Bronchial epithelial cell (primary cell): ENCODE data around the gene TENM4. TPM values are rescaled to one million over a fixed set of nuclear protein-coding genes. Genes with fewer than 3 reads are reported as not detected.
A peak's percentile ranks its signal among the peaks of the same experiment; 100 is the strongest.

Experiments
- DNase-seq: peaks from one replicate; pipeline ENCODE4 v3.0.0-alpha.2; 2010; ENCODE audit warnings: low read depth
- FAIRE-seq: peaks from 2 replicates; lab custom pipeline; 2011; peaks lifted over from hg19 to GRCh38; lab: Jason Lieb, UNC
- H3K27me3 ChIP-seq: 2 replicates; pipeline ENCODE4 v1.5.1; 2011; ENCODE audit warnings: low read length; ENCODE audit not compliant: control insufficient read depth, insufficient read depth
- H3K36me3 ChIP-seq: 2 replicates; pipeline ENCODE4 v1.5.1; 2011; ENCODE audit warnings: low read length; ENCODE audit not compliant: control insufficient read depth, insufficient read depth
- H3K4me3 ChIP-seq: 2 replicates; pipeline ENCODE4 v1.5.1; 2011; ENCODE audit warnings: mild to moderate bottlenecking, low read depth, low read length, control low read depth
- total RNA-seq: library from RNA; depleted of rRNA; stranded (reverse); fragments of >200 nt; gene quantifications from 2 replicates; pipeline ENCODE4 v1.2.1, GENCODE V29; 2014
- TF ChIP-seq, protein P1 (sequence below): IDR thresholded peaks from 2 replicates; pipeline ENCODE4 v1.5.1; 2011; ENCODE audit warnings: mild to moderate bottlenecking, moderate library complexity, low read length, control low read depth, inconsistent platforms; ENCODE audit not compliant: insufficient read depth, severe bottlenecking

TENM4 gene
- total RNA-seq, 1 donor from 2014 or later: 6.1 TPM

DNA sequence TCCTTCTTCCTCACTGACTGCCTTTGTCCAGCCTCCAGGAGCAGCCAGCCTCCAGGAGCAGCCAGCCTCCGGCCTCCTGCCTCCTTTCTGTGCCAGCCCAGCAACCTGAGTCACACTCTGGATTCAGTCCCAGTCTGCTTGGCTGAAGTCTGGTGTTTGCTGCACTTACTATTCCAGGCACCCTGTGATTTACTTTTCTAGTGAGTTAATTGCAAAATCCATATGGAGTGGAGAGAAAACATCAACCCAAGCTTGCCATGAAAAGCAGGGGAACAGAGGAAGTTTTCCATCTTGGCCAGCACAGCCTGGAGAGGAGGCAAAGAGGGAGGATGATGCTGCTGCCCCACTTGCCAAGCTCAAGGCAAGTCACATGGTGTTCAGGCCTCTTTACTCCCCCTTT lies 400.5 kb downstream of the TENM4 start:
- FAIRE-seq (no peak), DNase-seq (peak; percentile 17)
- no peak overlapping the region for H3K4me3 ChIP-seq
- TF ChIP-seq, protein P1, sequence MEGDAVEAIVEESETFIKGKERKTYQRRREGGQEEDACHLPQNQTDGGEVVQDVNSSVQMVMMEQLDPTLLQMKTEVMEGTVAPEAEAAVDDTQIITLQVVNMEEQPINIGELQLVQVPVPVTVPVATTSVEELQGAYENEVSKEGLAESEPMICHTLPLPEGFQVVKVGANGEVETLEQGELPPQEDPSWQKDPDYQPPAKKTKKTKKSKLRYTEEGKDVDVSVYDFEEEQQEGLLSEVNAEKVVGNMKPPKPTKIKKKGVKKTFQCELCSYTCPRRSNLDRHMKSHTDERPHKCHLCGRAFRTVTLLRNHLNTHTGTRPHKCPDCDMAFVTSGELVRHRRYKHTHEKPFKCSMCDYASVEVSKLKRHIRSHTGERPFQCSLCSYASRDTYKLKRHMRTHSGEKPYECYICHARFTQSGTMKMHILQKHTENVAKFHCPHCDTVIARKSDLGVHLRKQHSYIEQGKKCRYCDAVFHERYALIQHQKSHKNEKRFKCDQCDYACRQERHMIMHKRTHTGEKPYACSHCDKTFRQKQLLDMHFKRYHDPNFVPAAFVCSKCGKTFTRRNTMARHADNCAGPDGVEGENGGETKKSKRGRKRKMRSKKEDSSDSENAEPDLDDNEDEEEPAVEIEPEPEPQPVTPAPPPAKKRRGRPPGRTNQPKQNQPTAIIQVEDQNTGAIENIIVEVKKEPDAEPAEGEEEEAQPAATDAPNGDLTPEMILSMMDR: no peak
- no peaks in the 10 kb centered on the region for H3K36me3 ChIP-seq
- H3K27me3 ChIP-seq: no peaks in the 10 kb centered on the region

DNA sequence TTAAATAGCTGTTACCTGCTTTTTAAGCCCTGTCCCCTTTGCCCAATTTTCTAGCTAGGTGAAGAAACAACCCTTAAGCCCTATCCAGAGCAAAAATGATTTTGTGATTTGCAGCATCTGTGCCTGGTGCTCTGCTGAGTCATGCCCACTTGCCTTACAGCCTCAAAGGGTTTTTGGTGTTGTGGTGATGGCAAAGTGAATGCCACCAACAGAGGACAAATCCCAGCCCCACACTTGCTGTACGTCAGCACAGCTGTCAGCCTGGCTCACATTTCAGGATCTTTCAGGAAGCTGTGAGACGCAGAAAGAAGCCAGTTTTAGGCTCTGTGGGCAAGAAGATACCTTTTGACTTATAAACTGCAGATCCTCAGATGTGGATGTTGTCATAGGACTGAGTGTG lies 401.7 kb downstream of the TENM4 start:
- Histone ChIP-seq H3K36me3 (no peaks in the 10 kb centered on the region), H3K4me3 (no peak overlapping the region), H3K27me3 (no peaks in the 10 kb centered on the region)
- DNase-seq (no peak), FAIRE-seq (no peak)
- TF ChIP-seq, protein P1: no peak

DNA sequence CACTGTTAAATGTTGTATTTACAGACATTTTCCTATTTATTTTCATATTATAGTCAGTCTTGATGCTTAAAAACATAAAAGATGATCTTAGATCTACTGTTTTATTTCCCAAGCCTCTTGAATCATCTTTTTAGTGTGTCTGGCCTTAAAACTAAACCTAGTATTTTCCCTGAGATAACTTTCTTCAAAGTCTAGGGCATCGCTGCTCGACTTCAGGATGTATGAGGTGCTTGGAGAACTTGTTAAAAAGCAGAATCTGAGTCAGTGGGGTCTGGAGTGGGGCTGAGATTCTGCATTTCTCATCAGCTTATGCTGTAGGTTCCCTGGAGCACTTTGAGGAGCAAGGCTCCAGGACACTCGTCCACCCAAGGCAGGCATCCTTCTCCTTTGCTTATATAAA lies 404.9 kb downstream of the TENM4 start:
- no peak for FAIRE-seq
- DNase-seq: no peak
- Histone ChIP-seq H3K27me3 (no peaks in the 10 kb centered on the region), H3K4me3 (no peak overlapping the region), H3K36me3 (no peaks in the 10 kb centered on the region)
- TF ChIP-seq, protein P1: no peak

DNA sequence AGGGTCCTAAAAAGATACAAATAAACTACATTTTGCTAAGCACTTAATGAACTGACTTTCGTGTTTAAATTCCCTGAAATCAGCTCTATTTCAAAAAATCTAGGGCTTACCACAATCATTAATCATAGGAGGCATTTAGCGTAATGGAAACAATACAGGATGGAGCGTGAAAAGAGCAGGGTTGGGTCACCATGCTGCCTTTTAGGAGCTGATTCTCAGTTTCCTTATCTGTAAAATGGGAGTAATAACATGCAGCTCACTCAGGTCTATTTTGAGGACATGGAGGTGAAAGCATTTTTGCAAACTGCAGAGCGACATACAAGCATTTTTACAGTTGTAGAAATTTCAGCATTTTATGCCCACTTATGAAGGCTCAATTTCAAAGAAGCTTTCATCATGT lies 407.0 kb downstream of the TENM4 start:
- TF ChIP-seq, protein P1: no peak
- Histone ChIP-seq H3K4me3 (no peak overlapping the region), H3K27me3 (no peaks in the 10 kb centered on the region), H3K36me3 (no peaks in the 10 kb centered on the region)
- DNase-seq: no peak
- FAIRE-seq: no peak

GRCh38 chr11:79030448-79030847 lies 410.4 kb downstream of the TENM4 start:
- TF ChIP-seq, protein P1: no peak

DNA sequence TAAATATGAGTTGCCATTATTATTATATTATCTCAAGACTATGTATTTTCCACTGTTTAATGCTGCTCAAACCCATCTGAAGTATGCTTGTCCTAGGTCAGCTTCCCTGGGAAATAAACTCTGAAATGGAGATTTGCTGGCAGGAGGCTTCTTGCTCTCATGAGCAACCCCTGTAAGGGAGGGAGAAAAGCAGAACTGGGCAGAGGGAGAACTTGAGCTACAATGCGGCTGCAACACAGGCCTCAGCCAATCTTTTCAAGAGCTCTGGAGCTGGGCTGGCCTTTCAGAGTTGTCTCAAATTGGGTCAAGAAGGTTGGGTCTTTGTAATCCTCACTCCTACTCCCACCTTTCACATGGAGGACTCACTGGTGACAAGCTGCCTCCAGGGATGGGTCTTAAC lies 412.6 kb downstream of the TENM4 start:
- FAIRE-seq (no peak), DNase-seq (no peak)
- no peak overlapping the region for H3K4me3 ChIP-seq
- no peaks in the 10 kb centered on the region for H3K36me3 ChIP-seq
- H3K27me3 ChIP-seq: no peaks in the 10 kb centered on the region
- TF ChIP-seq, protein P1: no peak

More at GRCh38 chr11:79030448-79030847, 410.4 kb downstream of the TENM4 start:
- Histone ChIP-seq H3K27me3 (no peaks in the 10 kb centered on the region), H3K4me3 (no peak overlapping the region), H3K36me3 (no peaks in the 10 kb centered on the region)
- DNase-seq (no peak), FAIRE-seq (no peak)
